NCI-H748 (cell line): ENCODE results near the gene TNFRSF11A.

Experiments used
- DNase-seq: peaks from one replicate; lab custom pipeline; 2025; ENCODE audit not compliant: unreplicated experiment; lab: John Stamatoyannopoulos, UW

The TNFRSF11A gene

DNA sequence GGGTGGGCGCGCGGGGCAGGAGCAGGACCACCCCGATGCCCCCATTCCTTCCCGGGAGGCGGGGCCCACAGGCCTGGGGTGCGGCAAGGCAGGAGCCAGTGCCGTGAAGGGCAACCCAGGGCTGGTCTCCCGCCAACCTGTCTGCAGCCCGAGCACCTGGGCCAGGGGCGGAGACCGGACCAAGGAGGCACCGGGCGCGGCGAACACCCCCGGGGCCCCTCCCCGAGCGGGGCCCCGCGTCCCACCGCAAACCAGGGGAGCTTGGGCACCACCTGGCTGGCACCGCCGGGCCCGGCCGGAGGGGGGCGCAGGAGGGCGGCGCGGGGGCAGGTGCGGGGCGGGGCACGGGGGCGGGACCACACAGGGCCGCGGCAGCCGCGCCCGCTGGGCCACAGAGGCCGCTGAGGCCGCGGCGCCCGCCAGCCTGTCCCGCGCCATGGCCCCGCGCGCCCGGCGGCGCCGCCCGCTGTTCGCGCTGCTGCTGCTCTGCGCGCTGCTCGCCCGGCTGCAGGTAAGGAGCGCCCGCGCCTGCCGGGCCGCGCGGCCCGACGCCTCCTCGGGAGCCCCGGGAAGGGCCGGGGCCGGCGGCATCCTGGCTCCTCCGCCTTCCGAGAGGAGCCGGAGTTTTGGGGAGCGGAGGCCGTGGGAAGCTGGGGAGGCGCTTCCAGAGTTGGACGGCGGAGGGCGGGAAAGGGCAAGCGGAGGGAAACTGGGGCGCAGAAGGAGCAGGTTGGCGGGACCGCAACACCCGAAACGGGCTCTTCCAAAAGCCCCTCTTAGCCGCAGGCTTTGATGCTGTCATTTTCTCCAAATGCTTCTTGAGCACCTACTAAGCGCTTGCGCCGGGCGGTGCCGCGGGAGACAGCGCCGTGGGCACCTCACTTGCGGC, at the start of gene TNFRSF11A:
TSS of gene TNFRSF11A (plus strand) at position 394 of the 889 bp plus-strand sequence. CDS start at position 437, 43 bp downstream.
- DNase-seq = peak; percentile 80

DNA sequence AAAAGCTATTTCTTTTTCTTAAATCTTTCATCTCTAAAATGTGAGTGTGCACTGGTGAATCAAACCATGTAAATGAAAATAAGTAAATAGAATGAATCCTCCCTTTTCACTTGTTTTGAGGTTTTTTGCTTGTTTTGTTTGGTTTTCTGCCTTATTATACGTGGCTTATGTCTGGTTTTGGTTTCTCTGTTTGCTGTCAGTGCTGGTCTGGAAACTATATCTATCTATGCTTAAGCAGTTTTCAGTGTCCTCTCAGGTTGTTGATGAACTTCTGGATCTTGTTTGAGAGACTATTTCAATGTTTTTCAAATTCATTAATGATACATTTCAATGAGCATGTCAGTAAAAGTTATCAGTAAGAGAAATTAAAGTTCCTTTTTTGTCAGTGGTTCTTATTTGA, 48.1 kb upstream of the TNFRSF11A start:
- DNase-seq = no peak

- DNase-seq = peak; percentile 99
Observed at GRCh38 chr18:62279561-62279960, 45.5 kb upstream of the TNFRSF11A start.

DNA sequence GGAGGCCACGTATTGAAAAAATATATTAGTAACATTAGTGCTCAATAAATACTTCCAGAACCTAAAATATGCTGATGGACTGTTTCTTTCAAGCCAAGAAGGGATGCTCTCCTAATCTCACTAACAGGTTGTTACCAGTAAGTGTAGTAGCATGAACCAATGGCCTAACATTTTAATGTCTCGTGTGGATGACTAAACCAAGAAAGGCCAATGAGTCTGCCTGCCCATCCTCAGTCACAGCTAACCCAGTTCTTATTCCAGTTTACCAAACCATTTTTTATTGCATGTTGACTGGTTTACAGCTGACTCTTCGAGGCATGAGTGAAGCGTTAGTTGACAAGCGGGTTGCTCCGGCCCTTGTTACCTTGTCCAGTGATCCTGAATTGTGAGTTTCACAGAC, 45.1 kb upstream of the TNFRSF11A start:
- peak; percentile 34 for DNase-seq

DNA sequence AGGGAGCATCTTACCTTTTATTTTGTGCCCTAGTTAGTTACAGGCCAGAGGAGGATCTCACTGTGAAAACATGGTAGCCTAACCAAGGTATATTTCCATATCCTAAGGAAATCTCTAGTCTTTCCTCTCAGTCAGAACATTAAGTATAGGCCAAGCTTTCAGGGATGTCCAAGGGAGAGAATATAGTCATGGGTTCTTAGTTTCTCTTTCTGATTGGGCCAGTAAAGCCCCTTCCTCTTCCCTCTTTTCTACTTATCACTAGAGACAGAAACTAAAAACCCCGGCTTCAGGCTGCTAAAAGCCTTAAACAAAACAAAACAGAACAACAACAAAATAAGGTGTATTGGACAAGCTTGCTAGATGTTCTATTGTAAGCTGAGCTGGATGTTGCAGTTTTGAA, 44.3 kb upstream of the TNFRSF11A start:
- no peak for DNase-seq

DNA sequence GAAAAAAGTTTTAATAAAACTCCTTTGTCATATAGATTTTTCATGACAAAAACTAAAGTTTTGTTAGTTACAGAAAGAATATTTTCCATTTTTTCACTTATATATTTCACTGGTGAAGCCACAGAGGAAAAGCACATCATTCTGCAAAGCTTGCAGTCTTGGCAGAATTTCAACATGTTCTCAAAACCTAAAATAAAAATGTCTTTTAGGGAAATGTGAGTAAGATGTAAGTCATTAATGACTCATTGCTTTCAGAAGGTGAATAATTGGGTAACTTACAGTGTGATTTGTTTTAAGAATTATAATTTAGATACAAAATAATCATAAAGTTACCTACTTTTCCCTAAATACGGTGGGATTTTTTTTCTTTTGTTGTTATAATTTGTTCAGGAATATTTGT, 43.4 kb upstream of the TNFRSF11A start:
- no peak for DNase-seq

DNA sequence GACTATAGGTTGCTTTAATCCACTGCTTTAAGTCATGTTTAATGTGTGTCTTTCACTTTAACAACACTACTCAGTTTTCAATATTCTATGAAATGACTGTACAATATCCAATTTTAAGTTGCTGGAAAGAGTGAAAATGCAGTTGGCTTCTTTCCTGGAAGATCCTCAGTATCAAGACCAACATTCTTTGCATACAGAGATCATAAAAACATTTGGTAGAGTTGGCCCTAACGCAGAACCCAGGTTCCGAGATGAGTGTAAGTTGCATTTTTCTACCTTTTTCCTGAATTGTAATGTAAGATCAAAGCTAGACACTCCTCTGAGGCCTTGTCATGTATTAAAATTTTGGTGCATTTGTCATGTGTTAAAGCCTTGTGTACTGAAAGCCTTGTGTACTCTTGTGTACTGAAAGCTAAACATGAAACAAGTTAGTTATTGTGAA, 42.9 kb upstream of the TNFRSF11A start:
- no peak for DNase-seq

DNA sequence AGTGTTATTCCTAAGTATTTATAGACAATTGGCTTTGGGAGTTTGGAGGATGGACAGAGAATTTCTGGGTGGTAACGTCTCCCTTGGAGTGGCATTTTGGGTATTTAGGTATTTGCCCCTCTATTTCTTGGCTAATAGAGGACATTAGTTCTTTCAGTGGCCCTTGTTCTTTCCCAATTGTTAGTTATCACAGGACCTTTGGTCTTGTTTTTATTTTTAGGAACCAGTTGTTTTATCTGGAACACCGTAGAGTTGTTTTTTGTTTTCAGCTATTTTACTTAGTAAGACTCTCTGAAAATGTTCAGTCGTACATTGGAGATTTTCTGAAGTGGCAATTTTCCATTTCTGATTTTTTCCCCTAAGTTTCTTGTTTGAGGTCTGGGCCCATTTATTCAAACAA, 40.5 kb upstream of the TNFRSF11A start:
- DNase-seq = no peak

DNA sequence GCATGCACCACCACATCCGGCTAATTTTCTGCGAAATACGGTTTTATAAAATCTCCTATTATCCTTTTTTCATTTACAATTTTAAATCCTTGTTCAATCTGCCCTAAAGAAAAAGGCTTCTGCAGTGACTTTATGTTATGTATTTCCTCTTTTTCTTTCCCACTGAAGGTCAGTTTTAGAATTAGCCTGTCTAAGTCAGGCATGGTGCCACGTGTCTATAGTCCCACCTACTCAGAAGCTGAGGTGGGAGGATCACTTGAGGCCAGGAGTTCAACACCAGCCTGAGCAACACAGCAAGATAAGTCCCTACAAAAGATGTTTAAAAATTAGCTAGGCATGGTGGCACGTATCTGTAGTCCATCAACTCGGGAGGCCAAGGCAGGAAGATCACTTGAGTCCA, 39.8 kb upstream of the TNFRSF11A start:
- DNase-seq = no peak

DNA sequence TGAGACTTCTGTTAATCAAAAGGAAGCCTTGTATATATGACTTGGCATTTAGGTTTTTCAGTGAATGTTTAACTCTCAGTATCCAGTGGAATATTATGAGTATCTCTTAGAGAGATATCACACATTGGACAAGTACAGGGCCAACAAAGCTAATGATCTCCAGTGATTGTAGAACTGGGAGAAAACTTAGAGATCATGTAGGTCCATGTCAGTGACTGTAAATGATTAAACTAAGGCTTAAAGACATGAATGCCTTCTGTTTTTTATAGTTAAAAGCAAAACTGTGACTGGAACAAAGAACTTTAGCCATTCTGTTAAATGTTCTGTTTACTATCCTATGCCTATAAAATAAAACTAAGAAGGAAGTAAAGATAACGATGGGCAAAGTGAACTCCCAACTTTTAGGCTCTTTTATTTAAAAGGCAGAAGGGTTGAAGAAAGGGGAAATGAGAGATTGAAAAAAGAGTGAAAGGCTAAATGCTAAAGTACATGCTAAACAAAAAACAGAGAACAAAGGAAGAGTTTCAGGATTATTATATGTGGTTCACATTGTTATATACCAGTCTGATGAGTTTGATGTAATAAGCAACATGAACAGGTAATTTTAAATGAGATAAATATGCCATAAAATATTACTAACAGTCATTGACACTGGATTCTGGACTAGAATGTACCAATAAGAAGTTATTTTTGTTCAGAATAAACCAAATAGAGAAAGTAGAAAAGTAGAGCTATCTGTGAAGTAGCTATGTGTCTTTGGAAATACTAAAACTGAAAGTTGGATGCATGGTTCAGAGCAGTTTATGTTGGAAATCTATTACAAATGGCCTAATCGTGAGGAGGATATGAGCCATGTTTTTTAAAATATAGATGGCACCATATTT, 37.1 kb upstream of the TNFRSF11A start:
- no peak for DNase-seq

DNA sequence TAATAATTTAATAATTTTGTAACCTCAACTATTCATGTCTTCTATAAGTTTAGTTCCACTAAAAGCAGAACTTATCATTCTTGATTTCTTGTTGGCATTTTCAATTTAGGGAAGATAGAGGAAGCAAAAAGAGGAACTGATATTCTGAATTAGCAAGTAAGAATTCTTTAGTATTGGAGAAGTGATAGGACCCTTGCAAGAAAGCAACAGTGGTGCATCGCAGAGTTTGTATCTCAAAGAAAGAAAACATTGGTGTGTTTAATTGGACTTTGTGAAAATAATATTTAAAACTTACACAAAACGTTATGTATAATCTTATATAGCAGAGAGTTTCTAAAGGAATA, 36.5 kb upstream of the TNFRSF11A start:
- DNase-seq = no peak

DNA sequence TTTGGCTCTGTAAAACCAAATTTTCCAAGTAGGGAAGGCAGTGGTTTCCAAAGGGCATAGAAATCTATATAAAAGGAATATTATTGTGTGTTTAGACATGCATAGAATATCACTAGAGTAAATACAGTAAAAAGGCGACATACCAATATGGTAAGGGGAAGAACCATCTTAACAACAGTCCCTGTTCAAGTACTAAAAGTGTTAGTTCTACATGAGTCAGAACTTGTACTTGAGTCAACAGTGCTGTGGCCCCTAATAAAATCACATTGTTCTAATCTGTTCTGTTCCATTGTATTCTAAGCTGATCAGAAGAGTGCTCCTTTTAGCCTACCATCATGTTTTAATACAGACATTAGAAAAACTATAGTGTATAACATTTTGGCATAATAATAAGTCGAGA, 36.1 kb upstream of the TNFRSF11A start:
- DNase-seq = no peak

GRCh38 chr18:62294073-62294472, 31.0 kb upstream of the TNFRSF11A start:
- no peak for DNase-seq

DNA sequence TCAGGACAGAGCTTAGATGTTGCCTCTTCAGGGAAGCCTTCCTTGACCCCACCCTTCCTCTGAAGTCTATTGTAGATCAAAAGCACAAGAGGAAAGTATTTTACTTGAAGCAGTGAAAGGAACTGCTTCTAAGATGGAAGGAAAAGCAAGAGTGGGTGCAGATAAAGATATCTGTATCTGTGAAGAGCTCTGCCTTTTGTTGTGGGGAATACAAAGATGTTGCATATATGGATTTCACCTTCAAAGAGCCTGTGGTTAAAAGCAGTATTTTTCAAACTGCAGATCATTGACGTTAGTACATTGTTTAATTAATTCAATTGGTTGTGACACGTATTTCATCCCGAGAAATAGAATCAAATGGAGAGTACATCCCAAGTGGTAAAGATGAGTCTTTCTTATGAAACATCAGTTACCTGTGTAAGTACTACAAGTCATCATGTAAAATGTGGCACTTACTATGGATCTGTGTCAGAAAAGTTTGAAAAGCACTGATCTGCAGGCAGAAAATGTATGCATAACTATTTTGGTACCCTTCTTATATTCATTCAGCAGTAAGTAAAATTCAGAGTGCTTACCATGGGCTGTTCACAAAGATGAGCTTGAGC, 24.6 kb upstream of the TNFRSF11A start:
- no peak for DNase-seq

- no peak for DNase-seq
Observed at GRCh38 chr18:62301322-62301721, 23.8 kb upstream of the TNFRSF11A start.

- no peak for DNase-seq
Observed at GRCh38 chr18:62312851-62313250, 12.3 kb upstream of the TNFRSF11A start.

DNA sequence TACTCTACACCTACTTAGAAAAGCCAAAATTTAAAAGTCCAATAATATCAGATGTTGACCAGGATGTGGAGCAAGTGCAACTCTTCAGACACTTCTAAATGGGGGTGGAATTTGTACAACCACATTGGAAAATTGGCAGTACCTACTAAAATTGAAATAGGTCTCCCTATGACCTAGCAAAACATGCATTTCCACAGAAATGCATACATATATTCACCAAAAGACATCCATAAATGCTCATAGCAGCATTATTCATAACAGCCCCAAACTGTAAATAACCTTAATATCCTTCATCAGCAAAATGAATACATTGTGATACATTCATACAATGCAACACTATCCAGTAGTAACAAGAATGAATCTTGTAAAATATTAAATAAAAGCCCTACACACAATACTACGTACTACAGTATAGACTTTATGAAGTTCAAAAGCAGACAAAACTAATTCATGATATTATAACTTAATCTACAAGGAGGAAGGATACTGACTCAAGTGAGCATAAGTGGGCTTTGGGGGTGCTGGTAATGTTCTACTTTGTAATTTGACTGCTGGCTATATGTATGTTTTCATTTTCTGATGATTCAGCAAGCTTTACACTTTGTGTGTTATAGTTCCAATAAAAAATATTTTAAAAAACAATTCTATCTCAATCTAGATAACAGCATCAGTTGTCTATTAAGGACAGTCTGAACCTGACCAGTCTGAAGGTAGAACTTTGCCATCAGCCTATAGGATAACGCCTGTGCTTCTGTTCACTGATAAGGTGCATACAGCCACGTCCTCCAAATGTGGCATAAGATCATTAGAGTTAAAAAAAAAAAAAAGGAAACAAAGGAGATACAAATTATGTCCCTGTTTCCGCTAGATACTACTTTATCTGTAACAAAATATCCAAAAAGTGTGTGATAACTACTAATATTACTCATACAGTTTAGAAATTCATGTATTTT, 6.6 kb upstream of the TNFRSF11A start:
- DNase-seq = no peak

DNA sequence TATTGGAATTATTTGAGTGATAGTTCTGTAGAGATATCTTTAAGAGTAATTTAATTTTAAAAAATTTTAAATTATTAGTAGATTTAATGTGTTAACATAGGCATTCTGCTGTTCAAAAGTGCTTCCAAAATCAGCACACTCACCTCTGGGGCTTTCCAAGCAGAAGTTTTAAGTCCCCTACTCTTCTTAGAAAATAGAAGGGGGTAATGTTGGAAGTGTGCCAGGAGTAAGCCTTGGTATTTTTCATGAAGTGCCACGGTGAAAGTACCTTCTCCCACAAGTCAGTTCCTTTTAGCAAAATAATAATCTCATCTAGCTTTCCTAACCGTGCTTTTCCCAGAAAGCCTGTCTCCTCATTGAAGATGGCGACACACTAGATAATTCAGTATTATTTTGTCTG, 3.9 kb upstream of the TNFRSF11A start:
- no peak for DNase-seq

GRCh38 chr18:62323483-62324180, 1.5 kb upstream of the TNFRSF11A start:
- no peak for DNase-seq
